ENCODE results near the gene CDA.

CDA gene

DNA sequence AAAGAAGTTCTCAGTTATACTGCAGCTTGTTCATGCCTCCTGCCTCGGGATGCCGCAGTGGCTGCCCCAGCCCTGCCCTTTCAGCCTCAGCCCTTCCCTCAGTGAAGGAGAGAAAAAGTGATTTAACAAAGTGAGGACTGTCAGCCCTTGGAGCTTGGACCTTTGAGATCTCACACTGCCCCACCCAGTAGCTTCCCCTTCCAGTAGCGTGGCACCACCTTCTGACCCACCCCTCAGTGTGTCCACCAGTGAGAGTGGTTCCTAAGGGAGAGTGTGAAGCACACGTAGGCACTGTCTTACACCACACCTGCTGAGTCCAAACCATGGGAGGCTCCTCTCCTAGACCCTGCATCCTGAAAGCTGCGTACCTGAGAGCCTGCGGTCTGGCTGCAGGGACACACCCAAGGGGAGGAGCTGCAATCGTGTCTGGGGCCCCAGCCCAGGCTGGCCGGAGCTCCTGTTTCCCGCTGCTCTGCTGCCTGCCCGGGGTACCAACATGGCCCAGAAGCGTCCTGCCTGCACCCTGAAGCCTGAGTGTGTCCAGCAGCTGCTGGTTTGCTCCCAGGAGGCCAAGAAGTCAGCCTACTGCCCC, at the start of gene CDA:
Gene CDA, plus strand, starts transcription at position 464 of the 592 bp plus-strand sequence. Its CDS starts 33 bp downstream, at position 497.
- H3K36me3 ChIP-seq (ENCODE audit: control insufficient read depth, insufficient read depth, low read length): no peaks in the 10 kb centered on the region
- no CpG with 5 or more reads among the region's 11 CpGs for WGBS (ENCODE audit: insufficient coverage, insufficient read length)
- H3K27ac ChIP-seq (ENCODE audit: low read length): no peak within 1 kb of the TSS
- no peaks in the 10 kb centered on the region for H3K27me3 ChIP-seq (ENCODE audit: control insufficient read depth, insufficient read depth, low read length)
- H3K9me3 ChIP-seq (ENCODE audit: control insufficient read depth, insufficient read depth, low read length): no peaks in the 10 kb centered on the region
- peaks cover 2% of the 10 kb centered on the region; the same call in 1 of the 2 replicates for H3K4me1 ChIP-seq (ENCODE audit: control insufficient read depth, insufficient read depth, low read length)
- no peak for DNase-seq (ENCODE audit: low read depth, low spot score)
- H3K4me3 ChIP-seq (ENCODE audit: low read length): no peak within 1 kb of the TSS

- Histone ChIP-seq H3K36me3 (ENCODE audit: control insufficient read depth, insufficient read depth, low read length) (no peaks in the 10 kb centered on the region), H3K27ac (ENCODE audit: low read length) (no peak overlapping the region), H3K4me3 (ENCODE audit: low read length) (no peak overlapping the region), H3K4me1 (ENCODE audit: control insufficient read depth, insufficient read depth, low read length) (no peaks in the 10 kb centered on the region), H3K9me3 (ENCODE audit: control insufficient read depth, insufficient read depth, low read length) (no peaks in the 10 kb centered on the region), H3K27me3 (ENCODE audit: control insufficient read depth, insufficient read depth, low read length) (no peaks in the 10 kb centered on the region)
- WGBS (ENCODE audit: insufficient coverage, insufficient read length): no CpG with 5 or more reads among the region's 1 CpG
- DNase-seq (ENCODE audit: low read depth, low spot score): no peak
These were observed 48.6 kb upstream of the CDA start for GRCh38 chr1:20540281-20540680.

DNA sequence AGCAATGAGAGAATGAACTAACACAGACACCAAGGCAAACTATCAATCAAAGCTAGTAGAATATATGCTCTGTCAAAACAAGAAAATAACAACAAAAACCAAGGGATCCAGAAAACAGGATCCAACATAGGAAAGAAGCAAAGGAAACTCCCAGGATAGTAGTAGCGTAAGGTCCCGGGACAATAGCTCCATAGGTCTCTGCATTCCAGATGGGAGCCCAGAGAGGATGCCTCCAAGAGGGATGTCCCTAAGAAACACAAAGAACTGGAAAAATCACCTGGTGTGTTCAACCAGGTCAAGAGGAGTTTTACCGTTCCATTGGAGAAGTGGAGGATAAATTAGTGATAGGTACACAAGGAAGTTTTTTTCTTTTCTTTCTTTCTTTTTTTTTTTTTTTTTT, 42.3 kb upstream of the CDA start:
- Histone ChIP-seq H3K27ac (ENCODE audit: low read length) (no peak overlapping the region), H3K4me1 (ENCODE audit: control insufficient read depth, insufficient read depth, low read length) (no peaks in the 10 kb centered on the region), H3K4me3 (ENCODE audit: low read length) (no peak overlapping the region), H3K27me3 (ENCODE audit: control insufficient read depth, insufficient read depth, low read length) (peaks cover 7% of the 10 kb centered on the region), H3K9me3 (ENCODE audit: control insufficient read depth, insufficient read depth, low read length) (no peaks in the 10 kb centered on the region), H3K36me3 (ENCODE audit: control insufficient read depth, insufficient read depth, low read length) (no peaks in the 10 kb centered on the region)
- no CpG with 5 or more reads among the region's 3 CpGs for WGBS (ENCODE audit: insufficient coverage, insufficient read length)
- DNase-seq (ENCODE audit: low read depth, low spot score): no peak

GRCh38 chr1:20551161-20551560, 37.7 kb upstream of the CDA start:
- Histone ChIP-seq H3K4me3 (ENCODE audit: low read length) (no peak overlapping the region), H3K4me1 (ENCODE audit: control insufficient read depth, insufficient read depth, low read length) (peaks cover 4% of the 10 kb centered on the region; the same call in 1 of the 2 replicates), H3K27me3 (ENCODE audit: control insufficient read depth, insufficient read depth, low read length) (peaks cover 46% of the 10 kb centered on the region), H3K36me3 (ENCODE audit: control insufficient read depth, insufficient read depth, low read length) (no peaks in the 10 kb centered on the region), H3K27ac (ENCODE audit: low read length) (no peak overlapping the region), H3K9me3 (ENCODE audit: control insufficient read depth, insufficient read depth, low read length) (no peaks in the 10 kb centered on the region)
- no CpG with 5 or more reads among the region's 3 CpGs for WGBS (ENCODE audit: insufficient coverage, insufficient read length)
- DNase-seq (ENCODE audit: low read depth, low spot score): no peak

- H3K9me3 ChIP-seq (ENCODE audit: control insufficient read depth, insufficient read depth, low read length): no peaks in the 10 kb centered on the region
- no peak within 1 kb of the TSS for H3K27ac ChIP-seq (ENCODE audit: low read length)
- H3K27me3 ChIP-seq (ENCODE audit: control insufficient read depth, insufficient read depth, low read length): peaks cover 46% of the 10 kb centered on the region
- H3K4me3 ChIP-seq (ENCODE audit: low read length): peak within 1 kb of the TSS; percentile 36; the same call in 1 of the 2 replicates
- H3K36me3 ChIP-seq (ENCODE audit: control insufficient read depth, insufficient read depth, low read length): no peaks in the 10 kb centered on the region
- H3K4me1 ChIP-seq (ENCODE audit: control insufficient read depth, insufficient read depth, low read length): peaks cover 4% of the 10 kb centered on the region; the same call in 1 of the 2 replicates
- no CpG with 5 or more reads among the region's 47 CpGs for WGBS (ENCODE audit: insufficient coverage, insufficient read length)
- no peak for DNase-seq (ENCODE audit: low read depth, low spot score)
These were observed 36.8 kb upstream of the CDA start, which contains the start of gene FAM43B for GRCh38 chr1:20551945-20552727. Gene FAM43B (plus strand): TSS chr1:20552573. CDS start chr1:20552974, 401 bp downstream.

GRCh38 chr1:20552728-20553445, 36.0 kb upstream of the CDA start:
- H3K4me3 ChIP-seq (ENCODE audit: low read length): peak overlapping the region; percentile 36; the same call in 1 of the 2 replicates
- H3K4me1 ChIP-seq (ENCODE audit: control insufficient read depth, insufficient read depth, low read length): peaks cover 4% of the 10 kb centered on the region; the same call in 1 of the 2 replicates
- no peak overlapping the region for H3K27ac ChIP-seq (ENCODE audit: low read length)
- DNase-seq (ENCODE audit: low read depth, low spot score): no peak
- WGBS (ENCODE audit: insufficient coverage, insufficient read length): no CpG with 5 or more reads among the region's 82 CpGs
- no peaks in the 10 kb centered on the region for H3K36me3 ChIP-seq (ENCODE audit: control insufficient read depth, insufficient read depth, low read length)
- H3K27me3 ChIP-seq (ENCODE audit: control insufficient read depth, insufficient read depth, low read length): peaks cover 46% of the 10 kb centered on the region
- H3K9me3 ChIP-seq (ENCODE audit: control insufficient read depth, insufficient read depth, low read length): no peaks in the 10 kb centered on the region

GRCh38 chr1:20555025-20555757, 33.7 kb upstream of the CDA start:
- no peak for DNase-seq (ENCODE audit: low read depth, low spot score)
- Histone ChIP-seq H3K4me1 (ENCODE audit: control insufficient read depth, insufficient read depth, low read length) (peaks cover 4% of the 10 kb centered on the region; the same call in 1 of the 2 replicates), H3K27ac (ENCODE audit: low read length) (no peak overlapping the region), H3K4me3 (ENCODE audit: low read length) (no peak overlapping the region), H3K27me3 (ENCODE audit: control insufficient read depth, insufficient read depth, low read length) (peaks cover 46% of the 10 kb centered on the region), H3K9me3 (ENCODE audit: control insufficient read depth, insufficient read depth, low read length) (no peaks in the 10 kb centered on the region), H3K36me3 (ENCODE audit: control insufficient read depth, insufficient read depth, low read length) (no peaks in the 10 kb centered on the region)
- no CpG with 5 or more reads among the region's 7 CpGs for WGBS (ENCODE audit: insufficient coverage, insufficient read length)

DNA sequence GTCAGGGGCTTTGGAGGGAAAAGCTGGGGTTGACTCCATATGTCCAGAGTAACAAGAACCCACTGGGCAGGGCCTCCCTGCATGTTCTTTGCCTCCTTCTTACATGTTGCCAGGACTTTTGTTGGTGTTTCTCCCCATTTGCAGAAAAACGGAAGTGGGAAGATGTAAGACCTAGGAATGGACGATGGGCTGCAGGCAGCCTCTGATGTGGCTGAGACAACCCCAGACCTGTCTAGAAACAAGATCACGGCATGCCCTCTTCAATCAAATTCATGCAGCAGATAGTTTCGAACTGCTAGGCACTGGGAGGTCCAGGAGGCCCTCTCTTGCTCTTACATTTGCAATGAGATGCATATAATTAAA, 33.2 kb upstream of the CDA start:
- H3K27me3 ChIP-seq (ENCODE audit: control insufficient read depth, insufficient read depth, low read length): peaks cover 45% of the 10 kb centered on the region
- no peak overlapping the region for H3K27ac ChIP-seq (ENCODE audit: low read length)
- peaks cover 4% of the 10 kb centered on the region; the same call in 1 of the 2 replicates for H3K4me1 ChIP-seq (ENCODE audit: control insufficient read depth, insufficient read depth, low read length)
- WGBS (ENCODE audit: insufficient coverage, insufficient read length): no CpG with 5 or more reads among the region's 4 CpGs
- H3K9me3 ChIP-seq (ENCODE audit: control insufficient read depth, insufficient read depth, low read length): no peaks in the 10 kb centered on the region
- H3K36me3 ChIP-seq (ENCODE audit: control insufficient read depth, insufficient read depth, low read length): no peaks in the 10 kb centered on the region
- DNase-seq (ENCODE audit: low read depth, low spot score): no peak
- no peak overlapping the region for H3K4me3 ChIP-seq (ENCODE audit: low read length)

DNA sequence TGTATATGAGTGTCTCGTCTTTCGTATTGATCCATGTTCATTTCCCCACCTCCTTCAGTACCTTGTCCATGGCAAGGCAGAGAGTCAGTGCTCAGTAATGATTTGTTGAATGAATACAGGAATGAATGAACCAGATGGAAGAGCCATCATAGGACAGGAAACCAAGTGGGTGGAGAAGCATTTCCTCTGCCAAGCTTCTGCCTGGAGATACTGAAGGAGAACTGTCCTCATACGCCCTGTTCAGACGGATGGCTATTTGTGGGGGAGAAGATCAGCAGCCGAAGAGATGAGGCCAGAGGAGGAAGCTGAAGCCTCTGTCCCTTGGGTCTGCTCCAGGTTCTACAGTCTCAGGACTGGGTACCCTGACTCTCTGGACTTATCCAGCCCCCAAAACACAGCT, 30.7 kb upstream of the CDA start:
- no peaks in the 10 kb centered on the region for H3K4me1 ChIP-seq (ENCODE audit: control insufficient read depth, insufficient read depth, low read length)
- DNase-seq (ENCODE audit: low read depth, low spot score): no peak
- no CpG with 5 or more reads among the region's 5 CpGs for WGBS (ENCODE audit: insufficient coverage, insufficient read length)
- H3K27ac ChIP-seq (ENCODE audit: low read length): no peak overlapping the region
- peaks cover 24% of the 10 kb centered on the region for H3K27me3 ChIP-seq (ENCODE audit: control insufficient read depth, insufficient read depth, low read length)
- no peaks in the 10 kb centered on the region for H3K9me3 ChIP-seq (ENCODE audit: control insufficient read depth, insufficient read depth, low read length)
- no peaks in the 10 kb centered on the region for H3K36me3 ChIP-seq (ENCODE audit: control insufficient read depth, insufficient read depth, low read length)
- H3K4me3 ChIP-seq (ENCODE audit: low read length): no peak overlapping the region

GRCh38 chr1:20560966-20561365, 27.9 kb upstream of the CDA start:
- Histone ChIP-seq H3K27me3 (ENCODE audit: control insufficient read depth, insufficient read depth, low read length) (no peaks in the 10 kb centered on the region), H3K4me3 (ENCODE audit: low read length) (no peak overlapping the region), H3K36me3 (ENCODE audit: control insufficient read depth, insufficient read depth, low read length) (no peaks in the 10 kb centered on the region), H3K27ac (ENCODE audit: low read length) (no peak overlapping the region), H3K9me3 (ENCODE audit: control insufficient read depth, insufficient read depth, low read length) (no peaks in the 10 kb centered on the region), H3K4me1 (ENCODE audit: control insufficient read depth, insufficient read depth, low read length) (no peaks in the 10 kb centered on the region)
- no CpG with 5 or more reads among the region's 1 CpG for WGBS (ENCODE audit: insufficient coverage, insufficient read length)
- no peak for DNase-seq (ENCODE audit: low read depth, low spot score)
